G401 (cell line): ENCODE measurements around the gene HS2ST1. TPM values are rescaled to one million over a fixed set of nuclear protein-coding genes. Genes with fewer than 3 reads are reported as not detected.

ENCODE experiments used
- DNase-seq: peaks from one replicate; pipeline ENCODE4 v3.0.0-alpha.2; 2015; ENCODE audit warnings: low spot score
- in situ Hi-C: cut with HindIII; loops from 2 replicates; pipeline ENCODE4 v1.10.0; 2016; ENCODE audit warnings: low sequenced_read_pairs, mixed read lengths
- total RNA-seq: library from RNA; depleted of rRNA; stranded (reverse); fragments of >200 nt; shearing (Covaris generic); gene quantifications from 2 replicates; pipeline ENCODE4 v1.2.3, GENCODE V29; 2014

The HS2ST1 gene
- total RNA-seq, 1 experiment from 2014 or later = 29.9 TPM

- no peak for DNase-seq
- in situ Hi-C loops = no loop called here
Measured at GRCh38 chr1:87089823-87090222, 175.4 kb downstream of the HS2ST1 start.

DNA sequence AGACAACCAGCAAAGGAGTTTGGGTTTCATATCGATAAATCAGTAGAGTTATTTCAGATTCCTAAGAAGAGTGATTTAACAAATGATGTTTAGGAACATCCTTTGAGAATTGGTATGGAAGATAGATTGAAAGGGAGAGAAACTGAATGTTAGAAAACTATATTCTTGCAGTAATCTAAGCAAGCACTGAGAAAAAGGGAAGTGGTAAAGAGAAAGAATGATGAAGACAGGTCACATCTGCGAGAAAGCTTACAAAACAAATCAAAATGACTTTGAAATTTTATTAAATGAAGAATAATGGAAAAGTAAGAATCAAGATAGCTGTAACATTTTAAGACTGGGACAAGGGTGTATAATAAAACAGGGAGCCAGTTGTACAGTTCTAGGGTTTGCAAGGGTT, 177.0 kb downstream of the HS2ST1 start:
- in situ Hi-C loops = no loop called here
- DNase-seq = no peak

- DNase-seq = no peak
- in situ Hi-C loops = no loop called here
Measured at GRCh38 chr1:87092846-87093245, 178.4 kb downstream of the HS2ST1 start.

DNA sequence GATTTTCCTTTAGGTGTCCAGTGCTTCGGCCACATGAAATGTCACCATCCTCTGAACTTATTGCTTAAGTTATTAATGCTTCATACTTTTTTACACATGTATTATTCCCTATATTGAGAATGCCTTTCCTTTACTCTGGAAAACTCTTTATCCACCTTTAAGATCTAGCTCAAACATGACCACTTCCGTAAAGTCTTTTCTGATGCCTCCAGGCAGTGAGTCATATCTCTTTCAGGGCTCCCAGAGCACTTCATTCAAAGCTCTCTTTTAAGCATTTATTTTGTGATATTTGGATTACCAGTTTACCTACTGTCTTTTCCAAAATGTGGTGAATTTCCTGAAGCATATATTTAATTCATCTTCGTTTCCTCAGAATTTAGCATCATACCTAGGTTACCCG, 178.9 kb downstream of the HS2ST1 start:
- in situ Hi-C loops = no loop called here

GRCh38 chr1:87094238-87094637, 179.8 kb downstream of the HS2ST1 start:
- no peak for DNase-seq
- in situ Hi-C loops = no loop called here

More for the DNA sequence above, 178.9 kb downstream of the HS2ST1 start:
- DNase-seq = no peak

GRCh38 chr1:87100271-87100670, 185.8 kb downstream of the HS2ST1 start:
- DNase-seq = no peak
- in situ Hi-C loops = no loop called here

DNA sequence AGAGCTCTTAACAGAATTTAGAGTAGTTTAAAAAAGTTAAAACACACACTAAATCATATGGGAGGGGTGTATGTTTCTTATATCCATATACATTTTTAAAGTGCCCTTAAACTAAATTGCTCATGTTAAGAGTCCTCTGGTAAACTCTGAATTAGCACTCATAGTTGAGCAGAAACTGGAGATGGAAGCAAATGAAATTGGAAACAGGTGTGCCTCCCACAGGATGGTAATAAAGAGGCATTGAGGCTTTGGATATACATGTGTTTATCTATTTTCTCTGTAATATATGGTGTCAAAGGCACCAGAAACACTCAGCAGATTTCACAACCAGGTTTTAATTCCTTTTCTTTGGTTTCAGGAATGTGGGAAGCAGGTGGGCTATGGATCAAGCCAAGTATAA, 188.6 kb downstream of the HS2ST1 start:
- DNase-seq = no peak
- in situ Hi-C loops = no loop called here

- in situ Hi-C loops = no loop called here
- DNase-seq = no peak
Measured at GRCh38 chr1:87104140-87104539, 189.7 kb downstream of the HS2ST1 start.

- in situ Hi-C loops = no loop called here
- DNase-seq = no peak
Measured at GRCh38 chr1:87104945-87105344, 190.5 kb downstream of the HS2ST1 start.

DNA sequence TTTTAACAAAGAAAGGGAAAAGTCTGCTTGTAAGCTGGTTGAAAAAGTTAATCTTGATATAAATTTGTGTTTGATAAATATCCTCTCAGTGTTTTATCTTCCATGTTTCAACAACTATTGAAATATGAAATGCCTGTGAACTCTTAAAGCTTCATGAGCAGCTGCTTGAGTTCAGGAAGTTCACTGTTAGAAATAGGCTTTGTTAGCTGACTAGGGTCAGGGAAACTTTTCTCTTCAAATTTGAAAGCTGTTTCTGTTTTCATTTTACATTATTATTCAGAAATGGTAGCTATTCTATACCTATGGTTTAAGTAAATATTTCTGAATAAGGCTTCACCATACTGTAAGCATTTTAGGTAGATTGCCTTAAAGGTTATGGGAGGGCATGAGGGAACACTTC, 191.7 kb downstream of the HS2ST1 start:
- no peak for DNase-seq
- in situ Hi-C loops = no loop called here

DNA sequence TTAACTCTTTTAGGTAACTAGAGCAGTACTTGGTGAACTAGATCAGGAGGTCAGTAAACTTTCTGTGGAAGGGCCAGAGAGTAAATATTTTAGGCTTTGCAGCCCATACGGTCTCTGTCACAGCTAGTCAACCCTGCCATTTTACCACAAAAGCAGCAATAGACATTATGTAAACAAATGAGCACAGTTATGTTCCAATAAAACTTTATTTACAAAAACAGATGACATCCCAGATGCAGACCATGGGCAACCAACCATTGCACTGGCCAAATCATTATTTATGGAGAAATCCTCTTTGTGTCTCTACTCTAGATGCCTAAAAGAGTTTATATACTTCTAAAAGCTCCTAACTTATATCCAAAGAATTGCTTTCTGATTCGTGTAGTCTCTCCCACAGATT, 192.4 kb downstream of the HS2ST1 start:
- in situ Hi-C loops = no loop called here
- DNase-seq = no peak

DNA sequence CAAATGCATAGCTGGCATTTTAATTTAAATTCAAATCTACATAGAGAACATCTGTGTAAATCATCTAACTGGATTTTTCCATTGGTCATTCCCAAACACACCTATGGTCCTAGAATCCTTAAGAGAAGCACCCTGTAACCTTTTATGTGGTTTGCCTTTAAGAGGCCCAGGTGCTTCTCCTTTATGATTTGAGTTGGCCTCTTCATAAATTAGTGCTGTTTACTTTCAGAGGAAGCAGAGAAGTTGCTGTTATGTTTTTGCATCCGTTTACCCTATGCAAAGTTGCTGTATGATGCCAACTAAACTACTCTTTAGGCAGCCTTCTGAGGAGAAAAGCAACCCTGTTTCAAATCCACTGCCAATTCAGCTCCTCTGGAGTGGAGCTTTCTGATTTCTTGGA, 193.8 kb downstream of the HS2ST1 start:
- in situ Hi-C loops = no loop called here
- DNase-seq = no peak

DNA sequence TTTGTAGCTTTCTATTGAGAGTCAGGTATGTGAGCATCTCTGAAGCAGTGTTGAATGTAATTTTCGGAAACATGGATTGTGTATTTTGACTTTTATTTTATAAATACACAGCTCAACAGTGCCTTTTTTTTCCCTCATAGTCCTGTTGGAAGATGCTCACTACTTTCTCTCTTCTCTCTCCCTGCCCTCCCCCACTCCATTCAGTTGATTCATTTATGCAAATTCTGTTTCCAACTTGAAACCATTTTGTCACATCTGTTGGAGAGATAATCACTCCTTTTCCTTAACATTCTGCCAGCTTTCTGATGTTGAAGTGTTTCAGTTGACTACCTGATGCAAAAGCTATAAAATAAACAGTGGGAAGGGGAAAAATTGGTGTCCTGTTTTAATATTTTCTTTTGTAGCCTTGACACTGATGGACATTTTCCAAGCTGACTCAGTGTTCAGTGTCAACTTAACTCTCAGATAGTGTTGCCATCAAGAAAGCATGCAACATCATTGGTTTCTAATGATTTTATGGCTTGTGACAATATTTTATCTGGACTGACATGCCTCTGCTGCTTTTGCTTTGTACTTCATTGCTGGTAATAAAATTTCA, 194.5 kb downstream of the HS2ST1 start:
- in situ Hi-C loops = no loop called here
- DNase-seq = no peak

- in situ Hi-C loops = no loop called here
Measured at GRCh38 chr1:87111659-87112371, 197.4 kb downstream of the HS2ST1 start.

DNA sequence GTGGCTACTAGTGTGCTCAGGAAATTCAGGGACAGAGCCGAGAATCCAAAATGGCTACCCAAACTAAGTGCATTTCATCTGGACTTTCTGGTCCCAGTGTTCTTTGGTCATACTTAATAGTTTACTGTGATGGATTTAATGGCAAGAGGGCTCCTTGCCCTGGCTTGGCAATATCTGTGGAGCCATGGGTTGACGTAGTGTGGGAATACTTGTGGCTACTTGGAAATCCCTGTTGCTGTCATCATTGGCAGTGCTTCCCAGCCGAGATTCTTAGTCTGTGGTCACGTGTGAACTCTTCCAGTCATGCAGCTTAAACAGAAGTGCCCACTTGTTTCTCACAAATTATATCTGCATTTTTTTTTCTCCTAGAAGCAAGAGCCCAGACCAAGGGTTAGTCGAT, 198.9 kb downstream of the HS2ST1 start:
- no peak for DNase-seq
- in situ Hi-C loops = no loop called here

More at GRCh38 chr1:87111659-87112371, 197.4 kb downstream of the HS2ST1 start:
- DNase-seq = no peak

- no peak for DNase-seq
- in situ Hi-C loops = no loop called here
Measured at GRCh38 chr1:87115317-87115890, 201.0 kb downstream of the HS2ST1 start.

GRCh38 chr1:87115891-87116290, 201.5 kb downstream of the HS2ST1 start:
- DNase-seq = no peak
- in situ Hi-C loops = no loop called here

- in situ Hi-C loops = no loop called here
- no peak for DNase-seq
Measured at GRCh38 chr1:87117761-87118368, 203.4 kb downstream of the HS2ST1 start.

GRCh38 chr1:87119541-87120140, 205.2 kb downstream of the HS2ST1 start:
- DNase-seq = no peak
- in situ Hi-C loops = no loop called here

DNA sequence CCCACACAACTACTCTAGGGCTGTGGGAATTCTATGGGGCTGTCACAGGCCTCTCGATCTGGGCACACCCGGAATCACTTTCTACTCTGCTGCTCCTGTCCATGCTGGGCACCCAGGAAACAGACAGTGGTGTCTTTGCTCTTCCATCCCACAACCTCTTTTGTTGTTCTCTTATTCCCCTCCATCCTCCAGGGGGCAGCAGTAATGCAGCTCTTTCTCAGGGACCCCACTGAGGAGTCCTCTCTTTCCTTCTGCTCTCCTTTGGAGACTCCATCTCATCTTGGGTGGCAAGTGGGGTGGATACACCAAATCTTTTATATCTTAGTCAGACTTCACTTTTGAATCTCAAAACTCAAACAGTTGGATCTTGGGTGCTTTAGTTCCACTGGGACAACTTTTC, 206.3 kb downstream of the HS2ST1 start:
- DNase-seq = no peak
- in situ Hi-C loops = no loop called here
